Gastrocnemius medialis (tissue), 4 donors: Measurements from ENCODE around the gene WLS. TPM values are rescaled to one million over a fixed set of nuclear protein-coding genes. Genes with fewer than 3 reads are reported as not detected.

ENCODE experiments used
- ATAC-seq, 2 donors: fragments of 150-250 bp; one replicate each; pipeline ENCODE4 v1.9.1; 2016
- DNase-seq, 2 donors: peaks; one replicate each; pipeline ENCODE4 v3.0.0-alpha.2; 2019
- H3K27ac ChIP-seq, 4 donors: fragments of 200-600 bp; sonication (generic); 1 replicate in 1 of 4; 2 replicates in 3 of 4; pipeline ENCODE4 v1.5.1; 2016 to 2018; ENCODE audit warnings: mild to moderate bottlenecking in 2 of 4, moderate library complexity in 1 of 4
- H3K27me3 ChIP-seq, 3 donors: fragments of 200-600 bp; sonication (generic) in 2 of 3; 1 replicate in 1 of 3; 2 replicates in 2 of 3; pipeline versions ENCODE4 v1.5.1 to v1.6.0; 2016 to 2019; ENCODE audit warnings: mild to moderate bottlenecking in 1 of 3, moderate library complexity in 1 of 3
- H3K36me3 ChIP-seq, 2 donors: fragments of 200-600 bp; sonication (generic) in 1 of 2; one replicate each; pipeline ENCODE4 v1.5.1; 2017 to 2018
- H3K4me1 ChIP-seq, 2 donors: fragments of 200-600 bp; sonication (generic) in 1 of 2; one replicate each; pipeline ENCODE4 v1.5.1; 2016 to 2017; ENCODE audit warnings: mild to moderate bottlenecking in 2 of 2
- H3K4me3 ChIP-seq, 4 donors: fragments of 200-600 bp; sonication (generic) in 3 of 4; 1 replicate in 1 of 4; 2 replicates in 3 of 4; pipeline ENCODE4 v1.5.1; 2016 to 2019; ENCODE audit warnings: mild to moderate bottlenecking in 2 of 4
- H3K9me3 ChIP-seq, 3 donors: fragments of 200-600 bp; sonication (generic) in 2 of 3; 1 replicate in 1 of 3; 2 replicates in 2 of 3; pipeline ENCODE4 v1.5.1; 2016 to 2019
- CTCF ChIP-seq, 5 experiments: fragments of 450-650 bp in 3 of 5; fragments of 200-600 bp in 2 of 5; sonication (generic) in 2 of 5; IDR thresholded peaks in 4 of 5; conservative IDR thresholded peaks in 1 of 5; 1 replicate in 4 of 5; 2 replicates in 1 of 5; pipeline ENCODE4 v1.5.1; 2016 to 2019; ENCODE audit warnings: antibody characterized with exemption in 5 of 5, mild to moderate bottlenecking in 3 of 5, moderate library complexity in 3 of 5
- POLR2A ChIP-seq, 2 donors: fragments of 450-650 bp; IDR thresholded peaks; one replicate each; pipeline ENCODE4 v1.6.1; 2017; ENCODE audit warnings: antibody characterized with exemption in 2 of 2, mild to moderate bottlenecking in 2 of 2, moderate library complexity in 2 of 2
- in situ Hi-C, 4 donors: fragments of 200-750 bp; cut with MboI; loops; one replicate each; pipeline versions ENCODE4 v1.15.0 to v1.8.0; 2017; ENCODE audit warnings: low sequenced_read_pairs in 4 of 4
- intact Hi-C: fragments of 100-400 bp; cut with DNase I; formaldehyde crosslinking; loops from one replicate; pipeline ENCODE4 v1.15.1; 2023; ENCODE audit warnings: low total_unique reads
- total RNA-seq, 4 donors: library from RNA; depleted of rRNA; stranded (reverse); fragments of >200 nt; gene quantifications; one replicate each; pipeline versions ENCODE4 v1.1.0 to v1.2.3, GENCODE V29; 2016

The WLS gene
- total RNA-seq, 4 donors from 2014 or later, result 8.6 to 15.7 (median 11.6) TPM

GRCh38 chr1:68128820-68129219 is 103.5 kb downstream of the WLS start:
- TF ChIP-seq CTCF (IDR thresholded peaks at IDR 0.05 in 4 of 5, conservative IDR thresholded peaks at IDR 0.05 in 1 of 5), result no peak
- TF ChIP-seq POLR2A (IDR thresholded peaks at IDR 0.05), result no peak
- ATAC-seq, result peak; percentile 67 to 76
- Histone ChIP-seq H3K9me3 (no peaks in the 10 kb centered on the region), H3K4me1 (peaks cover 19 to 23% of the 10 kb centered on the region in 2 donors), H3K27ac (peak overlapping the region; percentile 39 to 74 (median 56)), H3K4me3 (no peak overlapping the region), H3K36me3 (no peaks in the 10 kb centered on the region), H3K27me3 (no peaks in the 10 kb centered on the region)
- intact Hi-C loops (loop anchor here (1.0 kb wide), 1 partner anchor 20 kb away; no protein-coding TSS in a partner anchor), in situ Hi-C loops (loop anchor here in 1 of 4 donors (10.0 kb wide), 1 partner anchor 106 kb away; the partner anchor contains the start of gene WLS)
- DNase-seq, result peak in 1 of 2 donors; percentile 32

- in situ Hi-C loops, result loop anchor here in 1 of 4 donors (10.0 kb wide), 1 partner anchor 107 kb away; the partner anchor contains the start of gene WLS
- Histone ChIP-seq H3K36me3 (no peaks in the 10 kb centered on the region), H3K4me3 (no peak overlapping the region)
Observed at GRCh38 chr1:68128157-68128556, 104.2 kb downstream of the WLS start.

GRCh38 chr1:68121536-68121935 is 110.8 kb downstream of the WLS start:
- Histone ChIP-seq H3K4me3 (no peak overlapping the region), H3K4me1 (no peaks in the 10 kb centered on the region), H3K27me3 (no peaks in the 10 kb centered on the region), H3K27ac (no peak overlapping the region), H3K9me3 (no peaks in the 10 kb centered on the region), H3K36me3 (no peaks in the 10 kb centered on the region)
- in situ Hi-C loops (loop anchor here in 3 of 4 donors (5.0 to 25.0 kb wide), 3 partner anchors 113 to 584 kb away; partner anchors contain the start of gene WLS (in 1 of the 3)), intact Hi-C loops (no loop called here)
- DNase-seq (no peak), ATAC-seq (no peak)
- TF ChIP-seq CTCF (IDR thresholded peaks at IDR 0.05 in 4 of 5, conservative IDR thresholded peaks at IDR 0.05 in 1 of 5), result no peak

More at GRCh38 chr1:68128157-68128556, 104.2 kb downstream of the WLS start:
- ATAC-seq (peak; percentile 68 to 80), DNase-seq (no peak)
- Histone ChIP-seq H3K9me3 (no peaks in the 10 kb centered on the region), H3K27ac (peak overlapping the region; percentile 39 to 74 (median 56)), H3K4me1 (peaks cover 19 to 23% of the 10 kb centered on the region in 2 donors), H3K27me3 (no peaks in the 10 kb centered on the region)
- intact Hi-C loops, result loop anchor here (1.0 kb wide), 1 partner anchor 21 kb away; no protein-coding TSS in a partner anchor
- no peak for TF ChIP-seq CTCF (IDR thresholded peaks at IDR 0.05 in 4 of 5, conservative IDR thresholded peaks at IDR 0.05 in 1 of 5)
- TF ChIP-seq POLR2A (IDR thresholded peaks at IDR 0.05), result no peak

GRCh38 chr1:68120136-68120791 is 112.1 kb downstream of the WLS start:
- H3K27ac ChIP-seq, result no peak overlapping the region
- intact Hi-C loops (loop anchor here (1.0 kb wide), 1 partner anchor 226 kb away; no protein-coding TSS in a partner anchor), in situ Hi-C loops (loop anchor here in 3 of 4 donors (5.0 to 25.0 kb wide), 3 partner anchors 115 to 583 kb away; partner anchors contain the start of gene WLS (in 1 of the 3))
- peak in 1 of 2 donors; percentile 27 for DNase-seq
- H3K27me3 ChIP-seq, result no peaks in the 10 kb centered on the region
- no peaks in the 10 kb centered on the region for H3K36me3 ChIP-seq
- H3K4me1 ChIP-seq, result no peaks in the 10 kb centered on the region
- TF ChIP-seq POLR2A (IDR thresholded peaks at IDR 0.05) (no peak), CTCF (IDR thresholded peaks at IDR 0.05 in 4 of 5, conservative IDR thresholded peaks at IDR 0.05 in 1 of 5) (peak; percentile 72 to 85 (median 79))
- H3K4me3 ChIP-seq, result no peak overlapping the region
- no peaks in the 10 kb centered on the region for H3K9me3 ChIP-seq
- ATAC-seq, result peak; percentile 57 to 84
